Endodermal cell (in vitro differentiated cells): ENCODE results near the gene PALMD. TPM values are rescaled to one million over a fixed set of nuclear protein-coding genes. Genes with fewer than 3 reads are reported as not detected.

ENCODE experiments used
- DNase-seq: peaks from one replicate; pipeline ENCODE4 v3.0.0-alpha.2; 2017
- H3K27ac ChIP-seq: 2 replicates; pipeline ENCODE4 v1.5.1; 2013; ENCODE audit warnings: mild to moderate bottlenecking, low read depth, low read length, moderate library complexity
- H3K27me3 ChIP-seq: 2 replicates; pipeline ENCODE4 v1.6.1; 2013; ENCODE audit warnings: mild to moderate bottlenecking, low read length, moderate library complexity; ENCODE audit not compliant: insufficient read depth, control insufficient read depth, poor library complexity, severe bottlenecking
- H3K36me3 ChIP-seq: 2 replicates; pipeline ENCODE4 v1.7.0; 2013; ENCODE audit warnings: mild to moderate bottlenecking, low read length, moderate library complexity; ENCODE audit not compliant: control insufficient read depth, insufficient read depth
- H3K4me1 ChIP-seq: one replicate; pipeline ENCODE4 v1.7.0; 2013; ENCODE audit warnings: low read length; ENCODE audit not compliant: control insufficient read depth, insufficient read depth
- H3K4me3 ChIP-seq: 2 replicates; pipeline ENCODE4 v1.5.1; 2013; ENCODE audit warnings: mild to moderate bottlenecking, low read length, moderate library complexity
- H3K9ac ChIP-seq: 2 replicates; pipeline ENCODE4 v1.6.1; 2013; ENCODE audit warnings: mild to moderate bottlenecking, low read length, moderate library complexity; ENCODE audit not compliant: poor library complexity, severe bottlenecking; ENCODE audit errors: extremely low read depth
- H3K9me3 ChIP-seq: 2 replicates; pipeline ENCODE4 v1.6.1; 2013; ENCODE audit warnings: mild to moderate bottlenecking, low read length, moderate library complexity; ENCODE audit not compliant: control insufficient read depth
- H3K27ac Mint-ChIP-seq: 2 replicates; pipeline ENCODE4 v1.8.0; 2020; ENCODE audit warnings: mixed read lengths
- H3K27me3 Mint-ChIP-seq: 2 replicates; pipeline ENCODE4 v1.8.0; 2021; ENCODE audit warnings: mild to moderate bottlenecking, mixed read lengths; ENCODE audit not compliant: insufficient read depth
- H3K36me3 Mint-ChIP-seq: 2 replicates; pipeline ENCODE4 v1.8.0; 2020; ENCODE audit warnings: low read depth, mixed read lengths
- H3K4me1 Mint-ChIP-seq: 2 replicates; pipeline ENCODE4 v1.8.0; 2020; ENCODE audit warnings: mixed read lengths
- H3K4me3 Mint-ChIP-seq: 2 replicates; pipeline ENCODE4 v1.8.0; 2020; ENCODE audit warnings: mild to moderate bottlenecking, moderate library complexity, mixed read lengths
- H3K9me3 Mint-ChIP-seq: 2 replicates; pipeline ENCODE4 v1.8.0; 2020; ENCODE audit warnings: mild to moderate bottlenecking, mixed read lengths
- WGBS, 2 experiments: methylation state at CpG; one replicate each; pipeline versions ENCODE4 v1.1.5 to v1.1.7; 2013; ENCODE audit warnings: missing lambda C conversion rate in 2 of 2, mixed read lengths in 1 of 2; ENCODE audit not compliant: insufficient coverage in 1 of 2, insufficient read length in 1 of 2; 5-methylcytosine and 5-hydroxymethylcytosine counted together
- total RNA-seq, 2 donors: library from RNA; stranded (reverse); fragmentation: NEBNext Ultra II Directional in 1 of 2; extraction: Animal tissue kit (Norgen Biotek cat#: 25700) in 1 of 2; gene quantifications; 2 replicates in 1 of 2; 3 replicates in 1 of 2; pipeline ENCODE4 v1.2.1, GENCODE V29; 2021
- TF ChIP-seq, protein P1 (sequence below): fragments of 200-600 bp; sonication (generic); conservative IDR thresholded peaks from 2 replicates; pipeline ENCODE4 v1.5.0; 2021; ENCODE audit warnings: antibody characterized with exemption, mild to moderate bottlenecking

Gene PALMD
- total RNA-seq, 2 donors from 2014 or later, result 0.24 to 0.26 TPM

DNA sequence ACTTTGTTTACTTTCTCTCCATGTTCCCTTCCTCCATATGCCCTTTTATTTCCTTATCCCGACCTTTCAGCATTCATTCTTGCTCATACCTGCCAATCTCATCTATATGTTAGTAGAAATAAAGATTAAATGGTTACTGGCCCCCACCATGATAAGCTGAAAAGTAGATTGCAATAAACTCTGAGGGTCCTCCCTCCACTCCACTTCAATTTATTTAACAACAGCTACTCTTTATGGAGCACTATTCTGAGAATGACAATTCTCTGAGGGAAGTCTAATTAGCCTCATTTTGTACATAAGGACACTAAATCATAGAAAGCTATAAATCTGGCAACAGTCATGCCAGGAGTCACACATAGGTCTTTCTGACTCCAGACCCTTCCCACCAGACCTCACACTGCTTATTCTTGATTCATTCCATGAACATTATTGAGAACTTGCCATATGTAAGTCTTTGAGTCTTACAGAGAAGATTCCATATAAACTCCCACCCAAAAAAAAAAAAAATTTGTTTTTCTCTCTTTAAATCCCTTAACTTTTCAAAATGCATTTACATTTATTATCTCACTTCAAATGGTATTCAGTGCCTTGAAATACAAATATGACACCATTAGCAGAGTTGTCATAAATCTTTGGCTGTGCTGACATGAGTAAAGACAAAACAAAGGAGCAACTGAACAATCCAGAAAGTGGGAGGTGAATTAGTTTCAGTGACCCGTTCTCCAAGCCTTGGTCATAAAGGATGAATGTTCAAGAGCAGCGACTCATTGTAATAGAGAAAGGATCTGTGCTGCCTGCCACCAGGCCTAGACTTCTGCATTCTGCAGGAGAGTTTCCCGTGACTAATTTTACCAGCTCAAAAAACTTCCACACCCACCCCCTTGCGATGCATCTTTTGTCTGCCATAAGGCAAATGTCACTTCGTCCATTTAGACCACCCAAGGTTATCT is 28.5 kb downstream of the PALMD start:
- Mint-ChIP-seq H3K27me3 (peaks cover 18% of the 10 kb centered on the region), H3K4me3 (no peak overlapping the region), H3K9me3 (no peaks in the 10 kb centered on the region), H3K27ac (no peak overlapping the region), H3K36me3 (no peaks in the 10 kb centered on the region), H3K4me1 (peaks cover 13% of the 10 kb centered on the region)
- no peaks in the 10 kb centered on the region for H3K4me1 ChIP-seq
- no peak overlapping the region for H3K9ac ChIP-seq
- no peaks in the 10 kb centered on the region for H3K9me3 ChIP-seq
- no peak overlapping the region for H3K27ac ChIP-seq
- H3K36me3 ChIP-seq, result no peaks in the 10 kb centered on the region
- DNase-seq, result no peak
- TF ChIP-seq, protein P1, sequence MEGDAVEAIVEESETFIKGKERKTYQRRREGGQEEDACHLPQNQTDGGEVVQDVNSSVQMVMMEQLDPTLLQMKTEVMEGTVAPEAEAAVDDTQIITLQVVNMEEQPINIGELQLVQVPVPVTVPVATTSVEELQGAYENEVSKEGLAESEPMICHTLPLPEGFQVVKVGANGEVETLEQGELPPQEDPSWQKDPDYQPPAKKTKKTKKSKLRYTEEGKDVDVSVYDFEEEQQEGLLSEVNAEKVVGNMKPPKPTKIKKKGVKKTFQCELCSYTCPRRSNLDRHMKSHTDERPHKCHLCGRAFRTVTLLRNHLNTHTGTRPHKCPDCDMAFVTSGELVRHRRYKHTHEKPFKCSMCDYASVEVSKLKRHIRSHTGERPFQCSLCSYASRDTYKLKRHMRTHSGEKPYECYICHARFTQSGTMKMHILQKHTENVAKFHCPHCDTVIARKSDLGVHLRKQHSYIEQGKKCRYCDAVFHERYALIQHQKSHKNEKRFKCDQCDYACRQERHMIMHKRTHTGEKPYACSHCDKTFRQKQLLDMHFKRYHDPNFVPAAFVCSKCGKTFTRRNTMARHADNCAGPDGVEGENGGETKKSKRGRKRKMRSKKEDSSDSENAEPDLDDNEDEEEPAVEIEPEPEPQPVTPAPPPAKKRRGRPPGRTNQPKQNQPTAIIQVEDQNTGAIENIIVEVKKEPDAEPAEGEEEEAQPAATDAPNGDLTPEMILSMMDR, result no peak
- 79 to 100% methylated on average over 1 to 6 of the region's 6 CpGs for WGBS, 2 experiments
- no peak overlapping the region for H3K4me3 ChIP-seq
- H3K27me3 ChIP-seq, result peaks cover 80% of the 10 kb centered on the region

GRCh38 chr1:99675292-99675691 is 29.4 kb downstream of the PALMD start:
- TF ChIP-seq, protein P1, result no peak
- Histone ChIP-seq H3K27me3 (peaks cover 81% of the 10 kb centered on the region), H3K9me3 (no peaks in the 10 kb centered on the region), H3K27ac (no peak overlapping the region), H3K4me3 (no peak overlapping the region), H3K9ac (no peak overlapping the region), H3K4me1 (no peaks in the 10 kb centered on the region), H3K36me3 (no peaks in the 10 kb centered on the region)
- no peak for DNase-seq
- H3K9me3 Mint-ChIP-seq, result no peaks in the 10 kb centered on the region
- no peaks in the 10 kb centered on the region for H3K36me3 Mint-ChIP-seq
- H3K4me3 Mint-ChIP-seq, result no peak overlapping the region
- peaks cover 10% of the 10 kb centered on the region for H3K4me1 Mint-ChIP-seq
- no peak overlapping the region for H3K27ac Mint-ChIP-seq
- H3K27me3 Mint-ChIP-seq, result peaks cover 18% of the 10 kb centered on the region

GRCh38 chr1:99675994-99676393 is 30.1 kb downstream of the PALMD start:
- no peak overlapping the region for H3K27ac ChIP-seq
- Mint-ChIP-seq H3K27ac (no peak overlapping the region), H3K4me3 (no peak overlapping the region), H3K36me3 (no peaks in the 10 kb centered on the region), H3K27me3 (peaks cover 18% of the 10 kb centered on the region), H3K9me3 (no peaks in the 10 kb centered on the region), H3K4me1 (peaks cover 10% of the 10 kb centered on the region)
- H3K27me3 ChIP-seq, result peaks cover 78% of the 10 kb centered on the region
- TF ChIP-seq, protein P1, result no peak
- WGBS, 2 experiments, result 100% methylated on average over 1 of the region's 1 CpG; no CpG with 5 or more reads in 1 of the 2 experiments
- DNase-seq, result no peak
- H3K4me3 ChIP-seq, result no peak overlapping the region
- H3K36me3 ChIP-seq, result no peaks in the 10 kb centered on the region
- no peaks in the 10 kb centered on the region for H3K9me3 ChIP-seq
- no peaks in the 10 kb centered on the region for H3K4me1 ChIP-seq
- no peak overlapping the region for H3K9ac ChIP-seq
